ENCODE measurements around the gene EXOC7.
A peak's percentile ranks its signal among the peaks of the same experiment; 100 is the strongest.

The EXOC7 gene

DNA sequence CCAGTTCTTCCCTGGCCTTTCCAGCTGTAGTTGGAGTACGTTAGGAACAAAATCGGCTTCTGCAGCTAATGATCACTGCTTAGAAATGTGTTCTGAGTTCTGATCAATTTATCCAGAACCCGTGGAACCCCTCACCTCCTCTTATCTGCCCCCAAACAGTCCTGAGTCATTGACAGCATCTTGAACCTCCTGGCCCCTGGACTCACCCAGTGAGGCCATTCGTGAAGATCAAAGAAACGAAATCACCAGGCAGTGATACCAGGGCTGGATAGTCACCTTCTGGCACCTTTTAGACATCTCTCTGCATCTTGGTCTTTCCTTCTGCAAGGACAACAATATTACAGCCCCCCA lies 17.0 kb upstream of the EXOC7 start:
- no peak for DNase-seq (ENCODE audit: low spot score)

- DNase-seq (ENCODE audit: low spot score) = peak; percentile 59
Observed at GRCh38 chr17:76119409-76120371, 16.1 kb upstream of the EXOC7 start.

DNA sequence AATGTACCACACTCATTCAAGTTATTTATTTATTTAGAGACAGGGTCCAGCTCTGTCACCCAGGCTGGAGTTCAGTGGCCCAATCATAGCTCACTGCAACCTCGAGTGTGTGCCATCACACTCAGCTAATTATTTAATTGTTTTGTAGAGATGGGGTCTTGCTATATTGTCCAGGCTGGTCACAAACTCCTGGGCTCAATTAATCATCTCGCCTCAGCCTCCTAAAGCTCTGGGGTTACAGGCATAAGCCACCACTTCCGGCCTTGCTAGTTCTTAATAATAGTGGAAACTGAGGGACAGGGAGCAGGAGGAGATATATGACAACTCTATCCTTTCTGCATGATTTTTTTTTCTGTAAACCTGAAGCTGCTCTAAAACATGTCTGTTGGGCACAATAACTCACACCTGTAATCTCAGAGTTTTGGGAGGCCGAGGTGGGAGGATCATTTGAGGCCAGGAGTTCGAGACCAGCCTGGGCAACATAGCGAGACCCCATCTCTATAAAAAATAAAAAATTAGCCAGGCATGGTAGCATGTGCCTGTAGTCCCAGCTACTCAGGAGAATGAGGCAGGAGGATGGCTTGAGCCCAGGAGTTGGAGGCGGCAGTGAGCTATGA lies 11.7 kb upstream of the EXOC7 start:
- no peak for DNase-seq (ENCODE audit: low spot score)

- no peak for DNase-seq (ENCODE audit: low spot score)
Observed at GRCh38 chr17:76111956-76112355, 8.4 kb upstream of the EXOC7 start.

GRCh38 chr17:76107509-76107908 lies 3.9 kb upstream of the EXOC7 start:
- DNase-seq (ENCODE audit: low spot score) = no peak

GRCh38 chr17:76106703-76107102 lies 3.1 kb upstream of the EXOC7 start:
- no peak for DNase-seq (ENCODE audit: low spot score)

- no peak for DNase-seq (ENCODE audit: low spot score)
Observed at GRCh38 chr17:76104896-76105231, 1.3 kb upstream of the EXOC7 start.

DNA sequence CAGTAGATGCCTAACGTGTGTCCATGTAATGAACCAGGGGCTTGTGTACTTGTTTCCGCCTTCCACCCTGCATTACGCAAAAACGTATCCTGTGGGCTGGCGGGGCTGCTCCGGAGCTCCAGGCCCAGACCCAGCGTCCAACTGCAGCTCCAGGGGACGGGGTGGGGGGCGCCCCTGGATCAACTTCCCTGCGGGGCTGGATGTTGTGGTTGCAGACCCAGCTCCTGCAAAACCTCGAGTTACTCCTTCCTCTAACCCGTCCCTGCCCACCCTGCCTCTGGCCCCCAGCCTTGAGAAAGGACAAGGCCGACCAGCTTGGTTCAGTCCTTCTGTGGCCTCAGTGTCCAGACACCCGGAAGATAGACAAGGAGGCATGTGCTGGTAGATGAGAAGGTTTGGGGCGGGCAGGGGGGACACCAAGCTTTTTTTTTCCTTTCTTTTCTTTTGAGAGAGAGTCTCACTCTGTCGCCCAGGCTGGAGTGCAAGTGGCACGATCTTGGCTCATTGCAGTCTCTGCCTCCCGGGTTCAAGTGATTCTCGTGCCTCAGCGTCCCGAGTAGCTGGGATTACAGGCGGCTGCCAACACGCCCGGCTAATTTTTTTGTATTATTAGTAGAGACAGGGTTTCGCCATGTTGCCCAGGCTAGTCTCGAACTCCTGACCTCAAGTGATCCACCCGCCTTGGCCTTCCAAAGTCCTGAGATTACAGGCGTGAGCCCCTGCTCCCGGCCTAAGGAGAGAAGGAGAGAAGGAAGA lies 731 bp upstream of the EXOC7 start:
- no peak for DNase-seq (ENCODE audit: low spot score)

DNA sequence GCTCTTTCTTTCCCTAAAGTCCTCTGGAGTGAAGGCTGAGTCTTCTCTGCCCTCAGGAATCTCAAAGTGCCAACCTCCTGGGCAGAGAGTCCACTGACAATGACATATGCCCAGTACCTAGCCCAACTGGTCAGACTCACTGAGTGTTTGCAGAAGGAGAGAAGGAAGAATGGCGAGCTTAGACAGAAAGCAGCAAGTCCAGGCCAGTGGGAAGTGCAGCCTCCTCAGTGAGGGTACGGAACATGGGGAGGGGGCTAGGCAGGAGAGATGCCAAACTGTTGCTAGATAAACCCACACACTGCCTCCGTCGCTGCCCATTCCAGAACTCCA lies 678 bp downstream of the EXOC7 start:
- DNase-seq (ENCODE audit: low spot score) = no peak

GRCh38 chr17:76097716-76098295 lies 5.8 kb downstream of the EXOC7 start:
- DNase-seq (ENCODE audit: low spot score) = peak; percentile 42

DNA sequence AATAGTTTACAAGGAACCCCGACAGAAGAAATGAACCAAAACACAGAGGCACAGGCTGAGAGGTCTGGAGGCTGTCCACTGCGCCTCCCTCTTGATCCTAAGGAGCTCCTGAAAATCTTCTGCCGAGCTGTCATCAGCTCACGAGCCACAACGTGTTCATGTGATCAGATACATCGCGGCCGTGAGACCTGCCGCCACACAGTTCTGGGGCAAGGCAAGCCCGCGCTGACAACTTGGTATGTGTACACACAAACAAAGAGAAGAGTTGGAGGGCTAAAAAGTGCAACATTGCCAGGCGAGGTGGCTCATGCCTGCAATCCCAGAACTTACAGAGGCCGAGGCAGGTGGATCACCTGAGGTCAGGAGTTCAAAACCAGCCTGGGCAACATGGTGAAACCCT lies 7.6 kb downstream of the EXOC7 start:
- peak; percentile 37 for DNase-seq (ENCODE audit: low spot score)

DNA sequence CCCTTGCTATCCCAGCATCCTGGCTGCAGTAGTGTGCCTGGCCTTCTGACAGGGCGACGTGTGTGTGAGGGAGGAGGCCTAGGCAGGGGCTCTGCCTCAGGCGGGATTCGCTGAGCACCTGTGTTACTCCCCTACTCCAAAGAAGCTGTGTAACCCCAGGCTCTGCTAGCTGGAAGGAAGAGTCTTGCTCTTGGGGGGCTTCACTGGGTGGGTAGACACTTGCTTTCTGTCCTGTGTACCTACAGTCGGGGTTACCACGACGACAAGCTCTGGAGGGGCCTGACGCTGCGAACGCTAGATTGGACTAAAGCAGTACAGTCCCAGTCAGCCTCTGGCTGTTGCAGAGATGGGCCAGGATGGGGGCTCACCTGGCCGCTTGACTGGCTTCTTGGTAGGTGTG lies 9.5 kb downstream of the EXOC7 start:
- DNase-seq (ENCODE audit: low spot score) = no peak

GRCh38 chr17:76092526-76093413 lies 10.8 kb downstream of the EXOC7 start:
- no peak for DNase-seq (ENCODE audit: low spot score)

- DNase-seq (ENCODE audit: low spot score) = no peak
Observed at GRCh38 chr17:76091526-76092286, 11.9 kb downstream of the EXOC7 start.

DNA sequence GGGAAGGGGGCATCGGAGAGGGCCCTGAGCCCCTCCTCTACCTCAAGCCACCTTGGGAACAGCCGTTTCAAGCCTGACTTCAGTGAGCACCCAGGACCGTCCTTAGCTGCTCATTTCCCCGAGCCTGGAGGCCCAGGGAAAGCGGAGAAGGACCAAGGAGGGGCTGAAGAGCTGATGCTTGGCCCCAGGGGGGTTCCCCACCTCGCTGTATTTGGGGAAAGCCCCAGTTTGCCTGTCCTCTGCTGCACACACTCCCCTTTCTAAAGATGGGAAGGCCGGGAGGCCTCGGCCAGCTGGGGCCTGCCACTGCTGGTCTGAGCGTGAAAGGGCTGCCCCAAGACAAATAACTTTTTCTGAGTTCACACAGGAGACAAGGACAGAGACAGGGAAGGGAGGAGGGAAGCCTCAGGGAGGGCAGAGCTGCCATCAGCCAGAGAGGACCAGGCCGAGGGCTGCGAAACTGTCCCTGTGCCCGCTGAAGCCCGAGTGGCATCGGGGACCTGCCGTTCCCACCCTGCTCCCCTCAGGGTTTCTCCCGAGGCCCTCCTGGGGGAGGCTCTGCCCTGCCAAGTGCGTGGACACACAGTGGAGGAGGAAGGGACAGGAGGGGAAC lies 13.0 kb downstream of the EXOC7 start:
- DNase-seq (ENCODE audit: low spot score) = no peak

GRCh38 chr17:76089680-76090516 lies 13.7 kb downstream of the EXOC7 start:
- DNase-seq (ENCODE audit: low spot score) = no peak

GRCh38 chr17:76088868-76089576 lies 14.6 kb downstream of the EXOC7 start:
- DNase-seq (ENCODE audit: low spot score) = no peak

DNA sequence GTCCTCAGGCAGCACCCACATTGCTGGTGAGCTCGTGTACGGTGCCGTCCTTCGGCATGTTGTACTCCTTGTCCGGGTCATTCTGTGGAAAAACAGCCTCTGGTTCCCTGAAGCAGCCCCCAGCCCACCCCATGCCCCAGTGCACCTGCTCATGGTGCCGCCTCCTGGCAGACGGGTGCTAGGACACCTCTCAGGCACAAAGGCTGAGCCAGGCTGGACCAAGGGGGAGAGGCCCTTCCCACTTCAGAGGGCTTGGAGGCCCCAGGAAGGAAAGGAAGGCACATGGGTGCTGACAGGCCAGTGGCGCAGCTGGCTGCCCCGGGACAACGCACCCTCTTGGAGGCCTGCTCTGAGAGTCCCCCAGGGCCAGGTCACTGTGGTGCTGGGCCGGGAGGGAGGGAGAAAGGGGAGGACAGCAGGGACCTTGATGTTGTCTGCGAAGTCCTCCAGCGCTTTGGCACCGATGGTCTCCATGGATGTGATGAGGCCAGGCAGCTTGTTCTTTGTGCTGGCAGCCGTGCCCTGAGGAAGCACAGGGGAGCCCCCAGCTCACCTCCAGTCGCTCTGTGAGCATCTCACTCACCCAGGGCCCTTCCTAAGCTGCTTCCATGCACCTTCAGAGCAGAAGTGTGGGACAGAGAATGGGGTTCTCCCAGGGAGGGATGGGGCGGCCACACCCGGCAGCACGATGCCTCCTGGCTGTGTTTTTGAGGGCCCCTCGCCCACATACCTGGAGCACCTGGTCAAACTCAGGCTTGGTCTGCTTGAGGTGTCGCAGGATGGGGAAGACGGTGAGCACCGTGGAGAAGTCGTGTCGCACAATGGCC lies 15.3 kb downstream of the EXOC7 start:
- DNase-seq (ENCODE audit: low spot score) = no peak

Measured in ecto neural progenitor cell (in vitro differentiated cells).